K562 (cell line): ENCODE results near the gene RIPK3. TPM values are rescaled to one million over a fixed set of nuclear protein-coding genes. Genes with fewer than 3 reads are reported as not detected.

ENCODE experiments used
- ATAC-seq: fragments of 200-7000 bp; cut with Tn5 transposase; 3 replicates; pipeline ENCODE4 v1.9.1; 2020; ENCODE audit warnings: moderate library complexity
- BruUV-seq: library from RNA; stranded (reverse); fragments of 400-500 nt; replicated peaks from 2 replicates; lab custom pipeline; 2021; lab: Mats Ljungman, UMichigan
- CTCF ChIA-PET: fragments of 300-600 bp; formaldehyde crosslinking; extraction: SDS; loops from one replicate; lab custom pipeline; 2021; ENCODE audit warnings: low intra/inter-chr PET ratio; lab: Yijun Ruan, JAX
- POLR2A ChIA-PET: fragments of 300-600, 350-650 bp; sonication (Branson Sonifier 250); formaldehyde crosslinking; extraction: SDS; loops from one replicate; lab custom pipeline; 2021; ENCODE audit warnings: antibody characterized with exemption, inconsistent platforms; lab: Yijun Ruan, JAX
- DNase-seq, 4 experiments: peaks; one replicate each; pipeline versions ENCODE4 v3.0.0 to v3.0.0-alpha.2; 2011 to 2018; ENCODE audit warnings: low spot score in 3 of 4, mixed read lengths in 3 of 4; ENCODE audit errors: extremely low read depth in 1 of 4
- FAIRE-seq: peaks from 2 replicates; lab custom pipeline; 2011; peaks lifted over from hg19 to GRCh38; lab: Jason Lieb, UNC
- H2AFZ ChIP-seq: 2 replicates; pipeline ENCODE4 v1.6.0; 2011; ENCODE audit warnings: low read depth, low read length, control low read depth, inconsistent platforms
- H3K27ac ChIP-seq: fragments of 200-600 bp; 3 replicates; pipeline ENCODE4 v1.8.0; 2011; ENCODE audit warnings: low read depth, mild to moderate bottlenecking, control low read depth, inconsistent platforms, low read length, moderate library complexity, mixed read lengths; ENCODE audit errors: extremely low read depth
- H3K27me3 ChIP-seq, 2 experiments: fragments of 300-600 bp in 1 of 2; 2 replicates in 1 of 2; 3 replicates in 1 of 2; pipeline versions ENCODE4 v1.6.0 to v1.8.0; 2011; ENCODE audit warnings: inconsistent platforms in 2 of 2, low read length in 2 of 2, mild to moderate bottlenecking in 1 of 2, mixed read lengths in 1 of 2, moderate library complexity in 1 of 2; ENCODE audit not compliant: control insufficient read depth in 2 of 2, insufficient read depth in 2 of 2
- H3K36me3 ChIP-seq: fragments of 300-600 bp; 3 replicates; pipeline ENCODE4 v1.8.0; 2011; ENCODE audit warnings: mild to moderate bottlenecking, low read length, inconsistent platforms; ENCODE audit not compliant: control insufficient read depth, insufficient read depth
- H3K4me1 ChIP-seq, 2 experiments: fragments of 200-600 bp in 1 of 2; replicated peaks in 1 of 2; 2 replicates in 1 of 2; 3 replicates in 1 of 2; pipeline versions ENCODE4 v1.5.1 to v1.8.0; 2011; ENCODE audit warnings: inconsistent platforms in 2 of 2, low read length in 2 of 2, mild to moderate bottlenecking in 1 of 2, mixed read lengths in 1 of 2, moderate library complexity in 1 of 2; ENCODE audit not compliant: control insufficient read depth in 2 of 2, insufficient read depth in 2 of 2
- H3K4me2 ChIP-seq: 2 replicates; pipeline ENCODE4 v1.6.1; 2011; ENCODE audit warnings: low read length, control low read depth, inconsistent platforms, mixed read lengths; ENCODE audit not compliant: insufficient read depth
- H3K4me3 ChIP-seq: fragments of 200-600 bp; sonication (generic), shearing (Covaris generic); 2 replicates; pipeline ENCODE4 v1.5.1; 2016; ENCODE audit warnings: control low read depth, inconsistent platforms
- H3K79me2 ChIP-seq: fragments of 200-600 bp; 3 replicates; pipeline ENCODE4 v1.8.0; 2011; ENCODE audit warnings: low read length, inconsistent platforms; ENCODE audit not compliant: control insufficient read depth, insufficient read depth
- H3K9ac ChIP-seq, 2 experiments: 2 replicates each; pipeline versions ENCODE4 v1.6.0 to v1.6.1; 2011; ENCODE audit warnings: low read depth in 2 of 2, low read length in 2 of 2, control low read depth in 1 of 2, inconsistent platforms in 1 of 2, mild to moderate bottlenecking in 1 of 2, mixed read lengths in 1 of 2; ENCODE audit not compliant: insufficient read depth in 1 of 2
- H3K9me1 ChIP-seq: one replicate; pipeline ENCODE4 v1.6.0; 2011; ENCODE audit warnings: inconsistent platforms, mild to moderate bottlenecking, low read length, moderate library complexity; ENCODE audit not compliant: control insufficient read depth, insufficient read depth
- H3K9me3 ChIP-seq: replicated peaks from 2 replicates; pipeline ENCODE4 v1.5.1; 2011; ENCODE audit warnings: low read depth, low read length, inconsistent platforms; ENCODE audit not compliant: control insufficient read depth, insufficient read depth
- H4K20me1 ChIP-seq: replicated peaks from 2 replicates; pipeline ENCODE4 v1.6.1; 2011; ENCODE audit warnings: low read length, inconsistent platforms, mixed read lengths; ENCODE audit not compliant: control insufficient read depth, insufficient read depth
- CXXC5 ChIP-seq: fragments of 250-450 bp; sonication (Bioruptor Pico); IDR thresholded peaks from 2 replicates; pipeline ENCODE4 v1.8.0; 2022; ENCODE audit warnings: inconsistent platforms, mild to moderate bottlenecking, moderate library complexity
- GABPB1 ChIP-seq: sonication (generic); formaldehyde crosslinking; IDR thresholded peaks from 2 replicates; pipeline ENCODE4 v1.8.0; 2022; ENCODE audit warnings: mild to moderate bottlenecking, missing genetic modification reagents
- ID3 ChIP-seq, 2 experiments: fragments of 250-450 bp in 1 of 2; fragments of 450-650 bp in 1 of 2; sonication (Bioruptor Pico) in 1 of 2; IDR thresholded peaks; 2 replicates each; pipeline versions ENCODE4 v1.6.1 to v1.8.0; 2016 to 2021; ENCODE audit warnings: mild to moderate bottlenecking in 2 of 2, moderate library complexity in 2 of 2, missing compliant biosample characterization in 1 of 2, missing genetic modification characterization in 1 of 2
- NFE2L1 ChIP-seq: fragments of 450-650 bp; IDR thresholded peaks from 2 replicates; pipeline ENCODE4 v1.6.1; 2016; ENCODE audit warnings: missing genetic modification characterization, low read depth, mild to moderate bottlenecking, missing compliant biosample characterization, moderate library complexity, borderline replicate concordance
- NFYB ChIP-seq: IDR thresholded peaks from 2 replicates; pipeline ENCODE4 v1.6.1; 2011; ENCODE audit warnings: mild to moderate bottlenecking, moderate library complexity; ENCODE audit not compliant: insufficient read length; ENCODE audit errors: extremely low read depth
- PBX2 ChIP-seq, 2 experiments: IDR thresholded peaks in 1 of 2; conservative IDR thresholded peaks in 1 of 2; 2 replicates each; pipeline ENCODE4 v1.6.1; 2016; ENCODE audit warnings: low read depth in 2 of 2, mild to moderate bottlenecking in 1 of 2, missing compliant biosample characterization in 1 of 2, missing genetic modification characterization in 1 of 2, moderate library complexity in 1 of 2
- PKNOX1 ChIP-seq: fragments of 450-650 bp; IDR thresholded peaks from 2 replicates; pipeline ENCODE4 v1.6.1; 2016
- RBM25 ChIP-seq: fragments of 200-400 bp; formaldehyde crosslinking; IDR thresholded peaks from 2 replicates; pipeline ENCODE4 v1.6.1; 2018; ENCODE audit warnings: low read length, low read depth, moderate library complexity; ENCODE audit not compliant: severe bottlenecking
- SAP30 ChIP-seq: fragments of 200-600 bp; sonication (generic); IDR thresholded peaks from 2 replicates; pipeline ENCODE4 v1.6.1; 2012; ENCODE audit warnings: borderline replicate concordance, low read depth, mild to moderate bottlenecking, moderate library complexity, low read length, control low read depth, inconsistent platforms; ENCODE audit not compliant: insufficient read depth, poor library complexity, severe bottlenecking
- TCF7L2 ChIP-seq: fragments of 150-350 bp; IDR thresholded peaks from 2 replicates; pipeline ENCODE4 v1.6.1; 2016; ENCODE audit warnings: low read depth, mild to moderate bottlenecking, low read length, moderate library complexity
- ZFP91 ChIP-seq: sonication (generic); formaldehyde crosslinking; IDR thresholded peaks from 2 replicates; pipeline ENCODE4 v1.8.0; 2022; ENCODE audit warnings: mild to moderate bottlenecking, missing genetic modification reagents
- ZNF140 ChIP-seq: fragments of 250-450 bp; sonication (Bioruptor Pico); IDR thresholded peaks from 2 replicates; pipeline ENCODE4 v1.8.0; 2021; ENCODE audit warnings: moderate library complexity, mild to moderate bottlenecking, inconsistent platforms
- WGBS: fragments of 100-300 bp; shearing (Covaris generic); methylation state at CpG from one replicate; pipeline ENCODE4 v1.1.6; 2016; ENCODE audit warnings: low coverage, mixed read lengths; ENCODE audit not compliant: insufficient coverage; ENCODE audit errors: missing lambda C conversion rate; 5-methylcytosine and 5-hydroxymethylcytosine counted together
- in situ Hi-C: fragments of 300-500 bp; cut with MboI; formaldehyde crosslinking; loops from 4 replicates; pipeline ENCODE4 v1.15.0; 2018; ENCODE audit warnings: inconsistent platforms, mixed read lengths
- intact Hi-C: fragments of 100-400 bp; cut with micrococcal nuclease; formaldehyde crosslinking; loops from 2 replicates; pipeline ENCODE4 v1.14.2; 2022
- polyA plus RNA-seq, 8 experiments: library from polyadenylated mRNA; depleted of rRNA in 4 of 8; stranded (reverse) in 5 of 8; unstranded in 3 of 8; fragments of >200 nt; fragmentation: Nextera tagmentation in 2 of 8; fragmentation: Illumina TruSeq in 1 of 8; extraction: Ambion mirVana in 2 of 8; extraction: Trizol in 1 of 8; gene quantifications; 2 replicates each; pipeline versions ENCODE4 v1.2.1 to v1.2.3, GENCODE V29; 2011 to 2014; ENCODE audit warnings: inconsistent platforms in 1 of 8, missing spikeins in 1 of 8
- total RNA-seq, 7 experiments: library from RNA; depleted of rRNA in 6 of 7; stranded (reverse); fragments of >200 nt in 6 of 7; fragmentation: Illumina TruSeq in 2 of 7; extraction: Trizol in 2 of 7; gene quantifications; 2 replicates each; pipeline versions ENCODE4 v1.2.1 to v1.2.3, GENCODE V29; 2011 to 2021; ENCODE audit warnings: low replicate concordance in 1 of 7

Gene RIPK3
- total and polyA plus RNA-seq, 9 of the 15 experiments (the other 6 are each of a cell fraction or from before 2014, with no cell fraction given) = 0.03 to 0.43 (median 0.28) TPM; not detected in 3

GRCh38 chr14:24367514-24368211 is 27.9 kb upstream of the RIPK3 start, which contains the start of gene NFATC4:
Gene NFATC4, plus strand, starts transcription at chr14:24368184. Its CDS starts 157 bp downstream, at chr14:24368341.
- Histone ChIP-seq H4K20me1 (no peaks in the 10 kb centered on the region), H2AFZ (peak within 1 kb of the TSS; percentile 79), H3K9me1 (no peaks in the 10 kb centered on the region), H3K4me3 (peak within 1 kb of the TSS; percentile 43), H3K4me1 (peaks cover 12 to 49% of the 10 kb centered on the region in 2 experiments; a peak in 4 of 5 replicates), H3K9ac (peak within 1 kb of the TSS; percentile 41 to 84; a peak in 3 of 4 replicates), H3K36me3 (no peaks in the 10 kb centered on the region), H3K27me3 (no peaks in the 10 kb centered on the region), H3K4me2 (peak within 1 kb of the TSS; percentile 58), H3K9me3 (no peaks in the 10 kb centered on the region), H3K27ac (peak within 1 kb of the TSS; percentile 69), H3K79me2 (no peaks in the 10 kb centered on the region)
- intact Hi-C loops = loop anchor here (5.0 kb wide), 1 partner anchor 35 kb away; no protein-coding TSS in a partner anchor
- in situ Hi-C loops = no loop called here
- POLR2A ChIA-PET = no interaction called here
- 5% methylated on average over 6 of the region's 21 CpGs for WGBS
- BruUV-seq = no TSS peak
- DNase-seq = peak; percentile 66 to 76 (median 68)
- peak; percentile 61 for ATAC-seq
- CTCF ChIA-PET = no interaction called here
- no peak for FAIRE-seq
- TF ChIP-seq ZFP91 (CRISPR knock-in tag) (peak; percentile 84), NFE2L1 (tag) (no peak), GABPB1 (CRISPR knock-in tag) (peak; percentile 13; the same call in 1 of the 2 replicates), NFYB (peak; percentile 77), SAP30 (no peak), TCF7L2 (no peak), ID3 (CRISPR knock-in tag; IDR thresholded peaks at IDR 0.05) (no peak), ID3 (tag; IDR thresholded peaks at IDR 0.05) (0 out of 2 replicates have a peak, but pooled peaks have one; percentile 17), RBM25 (peak; percentile 40), CXXC5 (peak; percentile 75), PKNOX1 (peak; percentile 96), PBX2 (CRISPR knock-in tag; IDR thresholded peaks at IDR 0.05; ENCODE audit: low read depth) (no peak), PBX2 (tag; conservative IDR thresholded peaks at IDR 0.05; ENCODE audit: low read depth) (0 out of 2 replicates have a peak, but pooled peaks have one; percentile 17), ZNF140 (CRISPR knock-in tag) (no peak)
